HG03139 (cell line): ENCODE results near the gene PPP2R1B.

Experiments
- ATAC-seq: cut with Tn5 transposase; IDR thresholded peaks from one replicate; pipeline ENCODE4 v1.9.1; 2021; ENCODE audit not compliant: unreplicated experiment

Gene PPP2R1B

DNA sequence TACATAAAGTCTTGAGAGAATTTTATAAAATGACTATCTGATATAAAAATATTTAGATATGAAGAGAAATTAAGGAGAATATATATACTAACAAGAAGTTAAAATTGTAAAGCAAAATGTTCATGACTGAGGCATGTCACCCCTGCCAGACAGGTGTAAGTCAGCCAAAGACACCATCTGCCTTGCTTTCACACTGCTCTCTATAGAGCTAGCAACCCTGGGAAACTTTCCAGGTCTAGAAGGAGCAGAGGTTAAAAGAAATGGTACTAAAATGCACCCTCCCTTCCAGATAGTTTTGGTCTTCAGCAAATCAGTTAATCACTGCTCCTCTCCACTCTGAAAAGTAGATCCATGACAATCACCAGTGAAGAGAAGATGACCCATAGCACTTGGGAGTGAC is 16.5 kb downstream of the PPP2R1B start:
- no peak for ATAC-seq

DNA sequence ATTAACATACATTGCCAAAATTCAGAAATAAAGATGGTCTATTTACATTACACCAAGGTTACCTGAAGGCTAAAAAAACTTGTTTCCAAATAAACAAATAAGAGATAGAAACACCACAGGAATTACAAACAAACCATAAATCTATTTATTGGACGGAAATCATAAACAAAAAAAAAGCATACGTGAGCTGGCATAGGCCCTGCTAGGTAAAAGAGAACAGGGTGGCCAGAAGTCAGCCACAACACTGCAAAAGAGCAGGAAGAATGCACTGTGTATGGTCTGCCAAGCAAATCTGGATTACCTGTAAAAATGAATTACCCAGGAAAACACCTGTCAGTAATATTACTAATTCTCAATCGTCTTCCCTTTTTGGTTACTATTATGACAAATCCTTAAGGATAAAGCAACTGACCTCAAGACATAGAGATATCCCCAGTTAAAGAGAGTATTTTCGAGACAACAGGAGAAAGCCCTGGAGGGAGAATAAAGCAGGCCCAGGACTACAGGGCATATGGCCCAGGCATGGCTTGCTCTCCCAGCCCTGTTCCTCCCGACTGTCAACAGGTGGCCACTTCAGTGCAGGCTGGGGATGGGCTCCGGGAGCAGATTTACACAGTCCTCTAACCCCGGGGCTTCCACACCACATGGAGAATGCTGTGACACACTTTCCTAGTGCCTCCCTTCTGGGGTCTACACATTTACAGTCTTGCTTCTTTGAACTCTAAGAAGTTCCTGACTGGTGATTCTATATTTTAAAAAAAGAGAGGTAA is 18.0 kb downstream of the PPP2R1B start:
- ATAC-seq = no peak

DNA sequence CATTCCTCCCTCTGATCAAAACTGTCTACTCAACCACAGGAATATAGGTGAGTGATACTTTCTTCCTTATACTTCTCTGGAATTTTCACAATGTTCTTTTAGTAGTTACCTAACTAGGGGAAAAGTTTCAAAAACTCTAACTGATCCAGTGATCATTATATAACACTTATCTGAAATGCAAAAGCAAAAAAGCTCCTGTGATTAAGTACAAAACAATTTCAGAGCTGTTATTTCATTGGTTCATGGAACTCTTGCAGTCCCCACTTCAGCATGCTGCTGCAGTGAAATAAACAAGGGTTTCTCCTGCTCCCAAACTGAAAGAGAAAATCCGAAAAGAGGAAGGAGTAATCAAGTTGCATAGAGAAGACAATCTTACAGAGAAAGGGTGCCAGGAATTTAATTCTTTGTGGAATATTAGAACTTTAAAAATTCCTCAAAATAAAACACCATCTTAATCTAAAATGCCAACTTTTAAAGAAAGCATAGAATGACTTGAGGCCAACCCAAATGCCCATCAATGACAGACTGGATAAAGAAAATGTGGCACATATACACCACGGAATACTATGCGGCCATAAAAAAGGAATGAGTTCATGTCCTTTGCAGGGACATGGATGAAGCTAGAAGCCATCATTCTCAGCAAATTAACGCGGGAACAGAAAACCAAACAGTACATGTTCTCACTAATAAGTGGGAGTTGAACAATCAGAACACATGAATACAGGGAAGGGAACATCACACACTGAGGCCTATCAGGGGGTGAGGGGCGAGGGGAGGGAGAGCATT is 20.3 kb downstream of the PPP2R1B start:
- no peak for ATAC-seq

DNA sequence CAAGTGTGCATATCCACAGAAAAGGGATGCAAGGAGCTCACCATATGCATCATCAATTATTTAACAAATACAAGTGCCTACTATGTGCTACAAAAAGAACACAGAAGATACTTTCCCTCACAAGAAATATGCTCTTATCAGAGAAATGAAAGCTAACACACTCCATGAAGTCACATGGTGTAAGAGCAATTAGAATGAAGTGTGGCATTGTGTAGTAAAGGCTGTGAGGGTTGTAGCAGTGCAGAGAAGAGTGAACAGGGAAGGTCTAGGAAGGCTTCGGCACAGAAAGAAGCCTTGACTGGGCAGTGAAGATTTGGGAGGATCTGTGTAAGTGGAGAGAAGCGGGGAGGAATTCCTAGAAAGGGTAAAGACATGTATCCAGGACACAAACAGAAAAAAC is 22.5 kb downstream of the PPP2R1B start:
- ATAC-seq = no peak

DNA sequence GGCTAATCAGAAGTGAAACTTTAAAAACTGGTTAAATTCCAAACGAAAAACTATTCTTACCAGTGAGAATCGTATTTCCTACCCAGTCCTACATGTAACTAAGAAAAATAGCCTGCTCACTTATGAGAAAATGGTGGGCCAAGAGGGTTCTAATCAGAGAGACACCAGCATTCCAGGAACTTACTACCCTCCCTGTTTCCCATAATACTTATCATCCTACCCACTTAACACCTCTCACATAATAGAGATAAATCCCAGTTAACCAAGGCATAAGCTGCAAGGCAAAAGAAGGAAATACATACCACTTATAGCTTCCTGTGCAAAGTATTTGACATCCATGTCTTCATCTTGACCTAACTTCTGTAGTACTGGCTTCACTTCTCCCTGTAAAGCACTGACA is 24.4 kb downstream of the PPP2R1B start:
- ATAC-seq = no peak

DNA sequence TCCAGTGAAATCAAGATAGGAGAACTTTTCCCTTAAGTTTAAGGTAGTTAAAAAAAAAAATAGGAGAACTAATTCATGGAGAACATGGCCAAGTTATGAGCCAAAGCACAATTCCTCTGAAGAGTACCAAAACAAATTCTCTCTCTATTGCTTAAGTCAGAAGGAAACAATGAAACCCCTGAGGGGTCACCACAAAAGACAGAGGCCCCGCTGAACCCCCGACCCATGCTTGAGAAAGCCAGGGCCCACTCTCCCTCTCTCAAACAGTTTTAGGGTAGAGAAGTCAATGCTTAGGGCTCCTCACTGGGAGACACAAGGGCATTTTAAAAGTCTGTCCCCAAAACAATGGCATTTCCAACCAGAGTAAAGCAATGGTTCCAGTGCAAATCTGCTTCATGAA is 26.9 kb downstream of the PPP2R1B start:
- no peak for ATAC-seq

DNA sequence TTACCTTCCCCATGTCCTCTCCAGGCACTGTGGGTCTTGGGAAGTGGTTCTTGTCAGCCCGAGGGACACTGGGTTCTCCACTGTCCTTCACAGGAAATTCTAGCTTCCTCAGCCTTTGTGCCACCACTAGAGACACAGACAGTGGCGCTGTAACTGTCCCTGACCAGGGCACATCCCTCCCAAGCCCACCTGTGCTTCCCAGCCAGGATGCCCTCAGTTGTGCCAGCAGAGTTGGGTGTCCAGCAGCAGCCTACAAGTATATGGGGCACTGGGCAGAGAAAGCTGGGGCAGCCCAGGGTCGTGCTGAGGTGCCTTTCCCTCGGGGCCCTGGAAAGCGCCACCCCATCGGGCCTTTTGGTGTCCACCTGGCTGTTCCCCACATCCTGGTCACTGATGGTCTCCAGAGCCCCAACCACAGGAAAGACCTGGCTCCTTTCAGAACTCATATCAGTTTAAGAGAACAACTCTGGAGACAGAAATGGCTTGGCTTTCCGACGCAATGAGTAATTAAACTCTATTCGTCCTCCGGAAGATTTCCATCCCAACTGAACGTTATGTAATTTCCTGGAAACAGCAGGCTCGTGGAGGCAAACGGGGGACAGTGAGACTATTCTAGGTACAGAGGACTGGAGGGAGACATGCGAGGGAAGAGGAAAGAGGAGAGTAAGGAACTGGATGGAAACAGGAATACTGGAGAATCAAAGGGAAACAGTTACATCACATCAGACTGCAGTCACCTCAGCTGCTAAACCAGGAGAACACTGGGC is 28.6 kb downstream of the PPP2R1B start:
- no peak for ATAC-seq

DNA sequence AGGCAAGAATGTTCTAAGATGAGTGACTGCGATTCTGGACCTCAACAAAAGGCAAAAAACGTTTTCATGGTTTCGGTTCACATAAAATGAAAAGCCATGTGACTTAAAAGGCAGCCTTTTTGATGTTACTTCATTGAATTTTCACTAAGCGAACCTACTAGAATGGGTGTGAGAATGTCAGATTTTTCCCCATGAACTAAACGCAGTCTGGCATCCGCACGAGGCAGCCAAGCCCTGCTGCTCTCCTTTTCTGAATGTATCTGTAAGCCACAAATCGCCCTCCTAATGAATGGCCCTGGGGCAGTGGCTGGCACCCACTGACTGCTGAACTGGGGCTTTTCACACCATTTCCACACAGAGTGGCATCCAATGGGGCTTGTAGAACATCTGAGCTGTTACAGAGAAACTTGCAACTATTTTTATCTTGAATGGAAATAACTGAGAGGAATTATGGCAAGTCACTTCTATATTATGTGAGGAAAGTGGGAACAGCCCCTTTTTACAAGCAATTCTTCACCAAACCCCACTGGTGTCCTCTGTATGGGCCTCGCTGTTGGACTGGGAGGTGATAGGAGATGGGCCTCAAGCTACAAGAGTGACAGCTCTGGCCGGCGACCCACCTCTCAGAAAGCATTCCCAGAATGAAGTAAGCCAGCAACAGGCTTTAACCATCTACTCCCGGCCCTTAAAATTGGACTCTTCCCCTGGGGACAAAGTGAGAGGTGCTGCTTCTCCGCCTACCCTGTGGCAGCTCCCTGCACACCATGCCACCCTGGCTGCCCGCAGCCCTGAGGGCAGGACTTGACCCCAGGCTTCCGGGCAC is 29.4 kb downstream of the PPP2R1B start:
- ATAC-seq = no peak

DNA sequence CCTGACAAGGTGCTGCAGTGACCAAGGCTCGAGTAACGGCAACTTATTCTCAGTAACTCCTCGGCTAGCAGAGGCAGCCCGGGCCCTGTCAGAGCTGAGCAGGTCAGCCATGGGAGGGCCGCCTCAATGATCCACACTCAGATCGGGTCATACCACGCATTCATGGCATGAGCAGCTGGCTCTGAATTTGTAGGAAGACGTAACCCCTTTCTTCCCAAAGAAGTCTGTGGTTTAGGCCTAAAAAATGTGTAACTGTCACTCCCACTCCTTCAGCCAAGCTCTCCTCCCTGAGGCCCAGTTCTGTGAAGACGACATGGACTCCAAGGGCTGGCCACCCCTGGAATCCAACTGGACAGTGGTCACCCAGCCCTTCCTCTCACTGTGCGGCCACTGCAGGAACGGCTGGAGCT is 30.0 kb downstream of the PPP2R1B start:
- no peak for ATAC-seq

DNA sequence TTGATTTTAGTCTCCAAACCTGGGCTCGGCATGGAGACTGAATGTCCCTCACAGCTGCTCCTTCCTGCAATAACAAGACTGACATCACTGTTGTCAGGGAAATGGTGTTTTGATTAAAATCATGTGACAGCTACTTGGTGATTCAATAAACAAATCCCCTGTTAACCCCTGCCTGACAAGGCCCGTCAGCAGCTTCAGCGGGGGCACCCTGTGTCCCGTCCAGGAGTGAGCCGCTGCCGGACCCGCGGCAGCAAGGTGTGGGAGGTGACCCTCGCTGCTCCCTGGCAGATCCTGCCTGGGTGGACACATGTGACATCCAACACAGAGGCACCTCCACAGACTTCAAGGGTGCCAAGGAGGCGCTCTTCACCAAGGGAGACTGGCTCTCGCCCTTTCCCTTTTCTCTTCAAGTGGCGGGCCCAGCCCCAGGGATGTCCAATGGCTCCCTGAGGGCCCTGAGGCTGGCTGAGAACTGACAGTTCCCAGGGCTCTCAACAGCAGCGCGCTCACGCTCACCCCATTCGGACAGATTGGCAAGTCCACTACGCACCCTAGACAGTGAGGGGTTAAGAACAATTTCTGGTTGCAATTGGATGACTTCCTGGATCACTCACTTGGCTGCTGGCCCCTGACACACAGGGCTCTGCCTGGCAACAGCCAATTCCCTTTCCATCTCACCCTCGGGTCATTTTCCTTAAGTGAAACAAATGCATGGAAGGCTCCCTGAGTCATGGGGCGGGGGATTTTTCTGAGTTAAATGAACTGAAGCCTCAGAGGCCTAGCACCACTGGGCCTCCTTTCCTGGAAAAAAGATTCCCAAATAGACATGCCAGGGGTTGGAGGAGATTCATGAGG is 30.7 kb downstream of the PPP2R1B start:
- no peak for ATAC-seq

DNA sequence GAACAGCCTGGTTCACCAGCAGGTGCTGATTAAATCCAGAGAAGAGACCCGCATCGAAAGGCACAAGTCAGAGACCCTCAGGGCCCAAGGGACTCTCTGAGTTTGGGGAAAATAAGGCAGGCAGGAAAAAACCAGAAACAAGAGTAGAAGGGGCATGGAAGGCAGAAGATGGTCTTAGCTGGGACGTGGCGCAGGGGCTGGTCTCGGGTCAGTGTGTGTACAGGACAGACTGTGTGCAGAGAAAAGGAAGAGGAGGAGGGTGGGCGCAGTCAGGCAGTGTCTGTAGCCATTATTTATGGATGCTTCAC is 31.3 kb downstream of the PPP2R1B start:
- ATAC-seq = no peak

DNA sequence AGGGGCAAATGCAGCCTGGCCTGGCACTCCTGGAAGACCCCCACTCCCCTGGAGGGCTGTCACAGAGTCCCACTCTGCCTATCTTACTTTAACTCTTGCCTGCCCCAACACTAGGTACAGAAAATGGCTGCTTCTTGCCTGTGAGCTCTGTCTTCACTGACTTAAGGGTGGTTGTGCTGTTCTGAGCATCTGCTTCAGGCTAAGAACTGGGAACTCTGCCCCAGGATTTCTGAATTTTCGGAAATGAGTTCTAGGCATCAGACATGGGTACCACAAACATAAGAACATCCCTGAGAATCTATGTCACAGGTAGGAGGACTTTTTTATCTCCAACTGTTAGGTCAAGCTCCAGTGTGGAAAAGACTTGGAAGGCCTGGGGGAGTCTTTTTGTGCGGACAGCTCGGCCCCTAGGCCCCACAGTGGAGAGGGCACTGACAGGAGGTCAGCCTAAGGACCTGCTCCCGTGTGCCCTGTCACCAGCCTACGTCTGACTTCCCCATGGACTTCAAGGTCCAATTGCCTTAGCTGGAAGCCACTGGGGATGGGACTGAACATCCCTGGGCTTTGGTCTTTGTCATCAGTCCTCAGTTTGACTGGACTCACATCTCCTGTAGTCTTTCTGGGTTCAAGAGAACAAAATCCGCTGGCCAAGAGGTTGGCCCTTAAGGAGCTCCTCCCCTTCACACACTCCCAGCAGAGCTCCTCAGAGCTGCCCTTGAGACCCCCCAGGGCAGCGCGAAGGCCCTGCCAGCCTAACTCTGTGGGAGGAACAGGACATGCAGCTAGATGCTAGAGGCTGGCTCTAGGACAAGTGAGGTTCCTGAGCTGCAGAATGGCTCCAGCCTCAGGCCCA is 31.9 kb downstream of the PPP2R1B start:
- ATAC-seq = no peak

DNA sequence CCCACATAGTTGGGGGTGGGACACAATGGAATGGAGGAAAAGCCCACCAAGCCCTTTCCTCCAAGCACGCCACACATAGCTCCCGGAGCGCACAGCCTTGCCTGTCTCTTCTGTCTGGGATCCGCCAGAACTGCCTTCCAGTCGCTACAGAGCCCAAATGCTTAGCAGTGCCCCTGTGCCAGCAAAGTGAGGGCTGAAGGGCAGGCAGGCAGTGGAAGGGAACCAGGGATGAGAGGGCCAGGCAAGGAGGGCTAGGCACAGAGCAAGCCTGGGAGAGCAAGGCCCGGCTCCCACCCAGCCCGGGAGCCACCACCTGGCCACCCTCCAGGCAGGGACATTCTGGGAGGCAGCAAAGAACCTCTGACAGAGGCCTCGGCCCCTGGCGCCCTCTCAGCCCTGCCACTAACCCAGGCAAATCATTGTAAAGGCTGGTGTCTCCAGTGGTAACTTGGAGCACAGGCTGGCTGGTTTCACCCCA is 32.5 kb downstream of the PPP2R1B start:
- ATAC-seq = no peak

DNA sequence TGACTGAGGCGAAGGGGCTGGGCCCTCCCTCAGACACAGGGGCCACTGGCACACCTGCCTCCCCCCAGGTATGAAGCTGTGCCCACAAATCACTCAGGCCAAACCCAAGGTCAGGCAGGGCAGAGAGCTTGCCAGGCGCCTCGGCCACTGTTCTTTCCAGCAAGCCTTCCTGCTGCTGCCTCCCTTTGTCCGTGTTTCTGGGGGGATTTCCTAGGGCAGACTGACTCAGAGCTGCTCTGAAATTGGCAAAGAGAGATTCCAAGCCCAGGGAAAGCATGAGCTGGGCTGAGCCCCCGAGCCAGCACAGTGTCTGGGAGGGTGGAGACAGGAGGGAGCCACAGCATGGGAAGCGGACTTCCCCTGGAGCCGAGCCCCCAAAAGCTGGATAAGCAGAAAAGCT is 33.2 kb downstream of the PPP2R1B start:
- no peak for ATAC-seq

DNA sequence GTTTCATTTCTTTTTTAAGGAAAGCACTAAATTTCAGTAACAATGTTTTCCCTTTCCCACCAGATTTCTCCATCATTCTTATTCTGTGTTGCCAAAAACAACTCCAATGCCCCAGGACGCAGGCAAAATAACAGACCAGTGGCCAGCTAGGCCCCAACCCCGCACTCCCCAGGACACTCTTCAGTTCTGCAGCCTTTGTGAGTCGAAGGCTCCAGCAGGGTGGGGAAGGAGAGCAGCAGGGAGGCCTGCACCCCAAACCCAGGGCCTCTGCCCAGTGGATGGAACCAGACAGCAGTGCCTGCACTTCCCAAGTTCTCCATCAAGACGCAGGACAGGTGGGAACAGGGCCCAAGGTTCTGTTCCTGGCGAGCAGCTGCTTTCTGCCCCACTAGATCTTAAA is 34.4 kb downstream of the PPP2R1B start:
- no peak for ATAC-seq

DNA sequence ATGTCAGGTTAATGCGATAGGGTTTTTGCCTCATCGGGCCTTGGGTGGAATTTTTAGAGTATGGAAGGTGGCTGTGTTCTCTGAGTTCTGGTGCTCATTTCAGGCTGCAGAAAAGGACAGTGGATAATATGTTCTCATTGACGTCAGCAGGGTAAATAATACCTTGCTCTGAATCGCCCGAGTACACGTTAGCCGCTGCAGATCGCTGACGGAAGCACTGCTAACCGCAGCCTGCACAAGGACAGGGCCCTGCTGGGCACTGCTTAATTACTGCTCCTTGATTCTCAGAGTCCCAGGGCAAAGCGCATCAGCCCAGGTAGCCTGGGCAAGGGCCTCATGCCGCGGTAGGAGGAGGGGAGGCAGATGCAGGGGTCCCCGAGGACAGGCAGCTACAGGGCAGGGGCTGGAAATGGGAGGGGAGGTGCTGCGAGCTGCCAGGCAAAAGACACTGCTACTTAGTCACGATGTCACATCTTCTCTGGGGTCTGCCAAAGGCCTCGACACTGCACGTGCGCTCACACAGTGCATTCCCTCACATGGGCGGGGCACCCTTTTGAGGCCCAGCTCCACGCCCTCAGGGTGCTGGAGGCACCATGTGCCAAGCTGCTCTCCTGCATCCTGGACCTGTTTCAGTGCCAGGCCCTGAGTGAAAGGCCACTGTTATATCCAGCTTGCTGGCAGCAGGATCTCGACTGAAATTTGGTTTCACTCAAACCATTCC is 35.2 kb downstream of the PPP2R1B start:
- ATAC-seq = no peak

DNA sequence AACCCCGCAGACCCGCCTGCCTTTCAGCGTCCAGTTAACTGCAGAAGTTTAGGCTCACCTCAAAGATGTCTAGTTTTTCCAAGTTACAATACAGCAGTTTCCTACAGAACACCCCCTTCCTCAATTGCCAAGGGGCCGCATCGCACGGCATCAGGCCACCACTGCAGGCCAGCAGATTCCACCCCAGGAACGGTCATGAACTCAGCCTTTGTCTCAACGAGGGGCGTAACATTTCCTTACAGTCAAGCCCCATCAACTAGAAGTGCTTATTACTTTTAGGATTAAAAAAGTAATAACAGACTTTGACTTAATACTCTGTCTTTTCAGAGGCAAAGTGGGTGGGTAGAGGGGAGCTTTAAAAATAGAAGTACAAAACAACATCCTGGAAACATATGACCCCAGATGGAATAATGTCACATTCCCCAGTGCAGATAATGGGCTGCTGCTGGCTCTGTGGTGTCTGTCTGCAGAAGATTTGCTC is 36.3 kb downstream of the PPP2R1B start:
- ATAC-seq = no peak

DNA sequence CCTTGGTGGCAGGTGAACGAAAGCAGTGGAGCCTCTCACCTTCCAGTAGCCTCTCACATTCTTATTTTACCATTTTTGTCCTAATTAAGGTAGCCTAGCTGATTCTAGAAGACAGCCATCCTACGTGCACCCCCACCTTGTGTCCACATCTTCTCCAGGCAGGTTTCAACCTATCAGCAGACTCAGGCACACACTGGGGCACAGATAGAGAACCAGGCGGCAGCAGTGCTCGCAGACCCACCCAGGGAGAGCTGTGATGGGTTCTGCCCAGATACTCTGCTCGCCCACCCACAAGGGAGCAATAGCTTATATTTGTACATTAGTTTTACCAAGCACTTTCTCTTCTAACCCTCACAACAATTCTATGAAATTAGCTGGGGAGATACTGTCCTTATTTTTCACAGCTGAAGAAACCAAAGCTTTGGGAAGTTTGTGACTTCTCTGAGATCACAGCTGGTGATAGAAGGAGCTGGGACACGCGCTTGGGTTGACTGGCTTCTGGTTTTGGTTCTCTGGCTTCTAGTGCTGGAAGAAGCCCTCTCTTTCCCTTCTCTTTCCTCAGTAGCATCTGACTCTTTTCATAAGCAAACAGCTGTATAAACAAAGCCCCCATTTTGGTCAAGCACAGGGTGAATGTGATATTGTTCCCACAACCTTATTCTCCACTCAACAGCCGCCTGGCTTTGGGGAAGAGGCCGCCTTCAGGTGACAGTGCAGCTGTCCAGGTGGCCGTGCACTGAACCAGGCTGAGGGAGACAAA is 36.9 kb downstream of the PPP2R1B start:
- ATAC-seq = no peak
